ENCODE measurements around the gene OSBPL8.

- TF ChIP-seq CTCF (IDR thresholded peaks at IDR 0.05) (no peak), POLR2A (IDR thresholded peaks at IDR 0.05) (no peak)
These were observed 11.7 kb upstream of the OSBPL8 start for GRCh38 chr12:76571256-76571655.

Measured in Peyer's patch (tissue), 4 donors.